Endodermal cell (in vitro differentiated cells): ENCODE data around the gene TIAM2. TPM values are rescaled to one million over a fixed set of nuclear protein-coding genes. Genes with fewer than 3 reads are reported as not detected.

Experiments
- DNase-seq: peaks from one replicate; pipeline ENCODE4 v3.0.0-alpha.2; 2017
- H3K27ac ChIP-seq: 2 replicates; pipeline ENCODE4 v1.5.1; 2013; ENCODE audit warnings: mild to moderate bottlenecking, low read depth, low read length, moderate library complexity
- H3K27me3 ChIP-seq: 2 replicates; pipeline ENCODE4 v1.6.1; 2013; ENCODE audit warnings: mild to moderate bottlenecking, low read length, moderate library complexity; ENCODE audit not compliant: insufficient read depth, control insufficient read depth, poor library complexity, severe bottlenecking
- H3K36me3 ChIP-seq: 2 replicates; pipeline ENCODE4 v1.7.0; 2013; ENCODE audit warnings: mild to moderate bottlenecking, low read length, moderate library complexity; ENCODE audit not compliant: control insufficient read depth, insufficient read depth
- H3K4me1 ChIP-seq: one replicate; pipeline ENCODE4 v1.7.0; 2013; ENCODE audit warnings: low read length; ENCODE audit not compliant: control insufficient read depth, insufficient read depth
- H3K4me3 ChIP-seq: 2 replicates; pipeline ENCODE4 v1.5.1; 2013; ENCODE audit warnings: mild to moderate bottlenecking, low read length, moderate library complexity
- H3K9ac ChIP-seq: 2 replicates; pipeline ENCODE4 v1.6.1; 2013; ENCODE audit warnings: mild to moderate bottlenecking, low read length, moderate library complexity; ENCODE audit not compliant: poor library complexity, severe bottlenecking; ENCODE audit errors: extremely low read depth
- H3K9me3 ChIP-seq: 2 replicates; pipeline ENCODE4 v1.6.1; 2013; ENCODE audit warnings: mild to moderate bottlenecking, low read length, moderate library complexity; ENCODE audit not compliant: control insufficient read depth
- H3K27ac Mint-ChIP-seq: 2 replicates; pipeline ENCODE4 v1.8.0; 2020; ENCODE audit warnings: mixed read lengths
- H3K27me3 Mint-ChIP-seq: 2 replicates; pipeline ENCODE4 v1.8.0; 2021; ENCODE audit warnings: mild to moderate bottlenecking, mixed read lengths; ENCODE audit not compliant: insufficient read depth
- H3K36me3 Mint-ChIP-seq: 2 replicates; pipeline ENCODE4 v1.8.0; 2020; ENCODE audit warnings: low read depth, mixed read lengths
- H3K4me1 Mint-ChIP-seq: 2 replicates; pipeline ENCODE4 v1.8.0; 2020; ENCODE audit warnings: mixed read lengths
- H3K4me3 Mint-ChIP-seq: 2 replicates; pipeline ENCODE4 v1.8.0; 2020; ENCODE audit warnings: mild to moderate bottlenecking, moderate library complexity, mixed read lengths
- H3K9me3 Mint-ChIP-seq: 2 replicates; pipeline ENCODE4 v1.8.0; 2020; ENCODE audit warnings: mild to moderate bottlenecking, mixed read lengths
- CTCF ChIP-seq: fragments of 200-600 bp; sonication (generic); conservative IDR thresholded peaks from 2 replicates; pipeline ENCODE4 v1.5.0; 2021; ENCODE audit warnings: antibody characterized with exemption, mild to moderate bottlenecking
- WGBS, 2 experiments: methylation state at CpG; one replicate each; pipeline versions ENCODE4 v1.1.5 to v1.1.7; 2013; ENCODE audit warnings: missing lambda C conversion rate in 2 of 2, mixed read lengths in 1 of 2; ENCODE audit not compliant: insufficient coverage in 1 of 2, insufficient read length in 1 of 2; 5-methylcytosine and 5-hydroxymethylcytosine counted together
- total RNA-seq, 2 donors: library from RNA; stranded (reverse); fragmentation: NEBNext Ultra II Directional in 1 of 2; extraction: Animal tissue kit (Norgen Biotek cat#: 25700) in 1 of 2; gene quantifications; 2 replicates in 1 of 2; 3 replicates in 1 of 2; pipeline ENCODE4 v1.2.1, GENCODE V29; 2021

The TIAM2 gene
- total RNA-seq, 2 donors from 2014 or later, result 15.7 to 17.5 TPM

GRCh38 chr6:155187994-155188706 is 193.0 kb downstream of the TIAM2 start:
- no peaks in the 10 kb centered on the region for H3K9me3 ChIP-seq
- H3K4me1 Mint-ChIP-seq, result peaks cover 8% of the 10 kb centered on the region
- no peaks in the 10 kb centered on the region for H3K4me1 ChIP-seq
- H3K4me3 Mint-ChIP-seq, result no peak overlapping the region
- no peak overlapping the region for H3K9ac ChIP-seq
- H3K27ac ChIP-seq, result no peak overlapping the region
- H3K36me3 ChIP-seq, result no peaks in the 10 kb centered on the region
- no peaks in the 10 kb centered on the region for H3K9me3 Mint-ChIP-seq
- no peak overlapping the region for H3K4me3 ChIP-seq
- 90 to 91% methylated on average over 11 to 13 of the region's 13 CpGs for WGBS, 2 experiments
- H3K27ac Mint-ChIP-seq, result no peak overlapping the region
- H3K27me3 Mint-ChIP-seq, result no peaks in the 10 kb centered on the region
- no peak for TF ChIP-seq CTCF
- peaks cover 8% of the 10 kb centered on the region for H3K36me3 Mint-ChIP-seq
- no peak for DNase-seq
- no peaks in the 10 kb centered on the region for H3K27me3 ChIP-seq

GRCh38 chr6:155188707-155189496 is 193.8 kb downstream of the TIAM2 start:
- DNase-seq, result no peak
- H3K27ac ChIP-seq, result no peak overlapping the region
- H3K36me3 ChIP-seq, result no peaks in the 10 kb centered on the region
- H3K4me3 ChIP-seq, result no peak overlapping the region
- no peaks in the 10 kb centered on the region for H3K9me3 Mint-ChIP-seq
- H3K4me3 Mint-ChIP-seq, result no peak overlapping the region
- H3K27me3 Mint-ChIP-seq, result no peaks in the 10 kb centered on the region
- no peaks in the 10 kb centered on the region for H3K9me3 ChIP-seq
- WGBS, 2 experiments, result 89 to 100% methylated on average over 7 to 8 of the region's 9 CpGs
- H3K27me3 ChIP-seq, result no peaks in the 10 kb centered on the region
- H3K9ac ChIP-seq, result no peak overlapping the region
- no peaks in the 10 kb centered on the region for H3K4me1 ChIP-seq
- H3K27ac Mint-ChIP-seq, result no peak overlapping the region
- H3K36me3 Mint-ChIP-seq, result peaks cover 8% of the 10 kb centered on the region
- H3K4me1 Mint-ChIP-seq, result peaks cover 8% of the 10 kb centered on the region
- TF ChIP-seq CTCF, result no peak

- no peak overlapping the region for H3K4me3 ChIP-seq
- peaks cover 5% of the 10 kb centered on the region for H3K4me1 Mint-ChIP-seq
- H3K27ac ChIP-seq, result no peak overlapping the region
- no peaks in the 10 kb centered on the region for H3K36me3 ChIP-seq
- no peaks in the 10 kb centered on the region for H3K9me3 ChIP-seq
- no peak for DNase-seq
- H3K9ac ChIP-seq, result no peak overlapping the region
- WGBS, 2 experiments, result 92 to 97% methylated on average over 3 to 4 of the region's 4 CpGs
- no peaks in the 10 kb centered on the region for H3K4me1 ChIP-seq
- H3K4me3 Mint-ChIP-seq, result no peak overlapping the region
- no peaks in the 10 kb centered on the region for H3K27me3 Mint-ChIP-seq
- H3K9me3 Mint-ChIP-seq, result no peaks in the 10 kb centered on the region
- no peak overlapping the region for H3K27ac Mint-ChIP-seq
- no peaks in the 10 kb centered on the region for H3K27me3 ChIP-seq
- peaks cover 8% of the 10 kb centered on the region for H3K36me3 Mint-ChIP-seq
- no peak for TF ChIP-seq CTCF
Observed at GRCh38 chr6:155190677-155191076, 195.6 kb downstream of the TIAM2 start.
